HG03378 (cell line): ENCODE data around the gene PPM1A.

Experiments
- ATAC-seq: cut with Tn5 transposase; IDR thresholded peaks from one replicate; pipeline ENCODE4 v1.9.1; 2021; ENCODE audit warnings: mild to moderate bottlenecking, moderate library complexity; ENCODE audit not compliant: unreplicated experiment

The PPM1A gene

DNA sequence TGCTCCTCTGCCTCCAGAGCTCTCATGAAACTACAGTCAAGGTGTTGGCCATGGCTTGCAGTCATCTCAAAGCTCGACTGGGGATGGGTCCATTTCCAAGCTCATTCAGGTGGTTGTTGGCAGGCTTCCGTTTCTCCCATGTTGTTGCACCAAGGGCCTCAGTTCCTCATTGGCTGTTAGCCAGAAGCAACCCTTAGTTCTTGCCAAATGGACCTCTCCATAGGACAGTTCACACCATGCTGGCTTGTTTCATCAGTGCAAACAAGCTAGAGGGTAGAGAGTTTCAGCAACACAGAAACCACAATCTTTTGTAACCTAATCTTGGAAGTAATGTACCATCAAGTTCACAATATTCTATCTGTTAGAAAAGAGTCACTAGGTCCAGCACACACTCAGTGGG, 22.7 kb upstream of the PPM1A start:
- no peak for ATAC-seq

DNA sequence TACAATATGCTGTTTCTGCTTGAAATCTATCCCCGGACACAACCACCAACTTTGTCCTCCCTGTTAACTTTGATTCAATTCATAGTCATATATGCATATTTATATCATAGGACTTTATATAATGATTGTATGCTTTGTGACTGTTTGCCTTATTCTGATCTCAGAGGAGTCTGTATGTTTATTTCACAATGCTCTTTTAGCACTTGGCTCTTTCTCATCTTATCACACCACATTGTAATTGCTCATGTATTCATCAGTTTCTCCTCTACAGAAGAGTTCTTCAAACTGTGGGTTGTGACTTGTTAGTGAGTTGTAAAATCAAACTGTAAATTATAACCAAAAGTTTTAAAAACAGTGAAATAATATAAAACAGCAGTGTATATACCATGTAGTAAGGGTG, 21.7 kb upstream of the PPM1A start:
- ATAC-seq = no peak

DNA sequence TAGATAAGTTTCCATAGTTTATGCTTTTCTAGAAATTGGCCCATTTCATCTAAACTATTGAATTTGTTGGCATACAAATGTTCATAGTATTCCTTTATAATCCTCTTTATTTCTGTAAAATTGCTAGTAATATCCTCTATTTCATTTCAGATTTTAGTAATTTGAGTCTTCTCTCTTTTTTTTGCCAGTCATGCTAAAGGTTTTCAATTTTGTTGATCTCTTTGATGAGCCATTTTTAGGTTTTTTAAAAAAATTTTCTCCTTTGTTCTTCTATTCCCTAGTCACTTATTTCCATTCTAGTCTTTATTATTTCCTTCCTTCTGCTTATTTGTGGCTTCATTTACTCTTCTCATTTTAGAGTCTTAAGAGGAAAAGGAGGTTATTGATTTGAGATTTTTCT, 19.4 kb upstream of the PPM1A start:
- no peak for ATAC-seq

DNA sequence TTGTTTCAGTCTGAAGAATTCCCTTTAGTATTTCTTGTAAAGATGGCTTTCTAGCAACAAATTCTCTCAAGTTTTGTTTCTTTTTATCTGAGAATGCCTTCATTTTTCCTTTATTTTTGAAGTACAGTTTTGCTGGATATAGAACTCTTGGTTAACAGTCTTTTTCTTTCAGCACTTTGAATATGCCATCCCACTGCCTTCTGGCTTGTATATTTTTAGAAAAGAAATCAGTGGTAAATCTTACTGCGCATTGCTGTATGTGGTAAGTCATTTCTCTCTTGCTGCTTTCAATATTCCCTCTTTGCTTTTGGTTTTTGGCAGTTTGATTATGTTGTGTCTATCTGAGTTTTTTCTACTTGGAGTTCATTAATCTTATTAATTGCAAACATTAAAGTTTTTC, 16.8 kb upstream of the PPM1A start:
- no peak for ATAC-seq

DNA sequence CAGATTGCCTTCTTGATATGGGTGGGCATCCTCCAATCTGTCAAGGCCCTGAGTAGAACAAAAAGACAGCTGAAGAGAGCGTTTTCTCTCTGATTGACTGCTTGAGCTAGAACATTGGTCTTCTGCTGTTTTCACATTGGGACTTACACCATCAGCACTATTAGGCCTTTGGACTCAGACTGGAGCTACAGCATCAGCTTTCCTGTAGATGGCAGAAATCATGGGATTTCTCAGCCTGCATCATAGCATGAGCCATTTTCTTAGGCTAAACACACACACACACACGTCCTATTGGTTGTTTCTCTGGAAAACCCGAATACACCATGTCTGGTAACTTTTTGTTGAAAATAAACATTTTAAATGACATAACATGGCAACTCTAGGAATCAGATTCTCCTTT, 15.8 kb upstream of the PPM1A start:
- no peak for ATAC-seq

DNA sequence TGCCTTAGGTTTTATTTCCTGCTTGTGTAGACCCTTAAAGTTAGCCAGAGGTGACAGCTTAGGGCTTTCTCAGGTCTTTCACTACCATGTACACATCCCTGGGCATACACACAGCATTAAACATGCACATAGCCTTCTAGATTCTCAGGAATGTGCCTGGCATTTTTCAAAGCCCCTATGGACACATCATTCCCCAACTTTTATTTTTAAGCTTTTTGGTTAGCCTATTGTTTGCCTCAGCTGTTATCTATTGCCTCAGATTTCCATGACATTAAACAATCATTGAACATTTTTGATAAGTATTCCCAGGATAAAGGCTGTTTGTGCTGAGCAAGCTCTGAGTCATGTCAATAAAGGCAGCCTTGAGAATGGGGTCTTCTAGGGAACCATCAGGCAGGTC, 15.1 kb upstream of the PPM1A start:
- ATAC-seq = no peak

DNA sequence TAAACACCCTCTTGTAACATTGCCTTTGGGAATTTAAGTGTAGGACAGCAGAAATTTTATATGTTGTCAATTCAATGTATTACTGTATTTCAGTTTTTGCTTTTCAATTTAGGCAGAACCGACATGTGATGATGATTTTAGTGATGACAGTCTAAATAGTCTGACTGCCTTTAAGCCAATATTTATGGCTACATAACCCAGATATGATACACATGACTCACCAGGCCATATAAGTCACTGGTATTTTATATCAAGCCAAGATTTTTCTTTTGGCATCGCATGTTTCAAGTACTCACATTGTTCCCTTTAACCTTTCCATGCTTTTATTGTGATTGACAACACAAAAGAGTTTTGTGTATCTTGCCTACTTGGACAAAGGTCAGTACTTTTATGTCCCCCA, 13.6 kb upstream of the PPM1A start:
- ATAC-seq = no peak

DNA sequence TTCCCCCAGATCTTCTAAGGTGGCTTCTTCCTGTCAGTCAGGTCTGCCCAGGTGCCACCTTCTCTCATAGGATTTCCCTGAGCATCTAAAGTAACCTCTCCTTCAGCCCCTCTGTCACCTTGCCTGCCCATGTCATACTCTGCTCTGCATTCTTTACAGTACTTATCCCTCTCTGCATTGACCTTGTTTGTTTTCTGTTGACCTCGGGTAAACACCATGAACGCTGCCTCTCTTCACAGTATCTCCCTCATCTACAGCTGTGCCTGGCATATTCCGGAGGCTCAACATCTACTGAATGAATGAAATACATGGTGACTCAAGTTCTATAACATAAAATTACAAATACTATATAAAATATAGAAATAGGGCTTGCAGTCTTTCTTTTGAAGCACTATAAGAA, 10.1 kb upstream of the PPM1A start:
- no peak for ATAC-seq

DNA sequence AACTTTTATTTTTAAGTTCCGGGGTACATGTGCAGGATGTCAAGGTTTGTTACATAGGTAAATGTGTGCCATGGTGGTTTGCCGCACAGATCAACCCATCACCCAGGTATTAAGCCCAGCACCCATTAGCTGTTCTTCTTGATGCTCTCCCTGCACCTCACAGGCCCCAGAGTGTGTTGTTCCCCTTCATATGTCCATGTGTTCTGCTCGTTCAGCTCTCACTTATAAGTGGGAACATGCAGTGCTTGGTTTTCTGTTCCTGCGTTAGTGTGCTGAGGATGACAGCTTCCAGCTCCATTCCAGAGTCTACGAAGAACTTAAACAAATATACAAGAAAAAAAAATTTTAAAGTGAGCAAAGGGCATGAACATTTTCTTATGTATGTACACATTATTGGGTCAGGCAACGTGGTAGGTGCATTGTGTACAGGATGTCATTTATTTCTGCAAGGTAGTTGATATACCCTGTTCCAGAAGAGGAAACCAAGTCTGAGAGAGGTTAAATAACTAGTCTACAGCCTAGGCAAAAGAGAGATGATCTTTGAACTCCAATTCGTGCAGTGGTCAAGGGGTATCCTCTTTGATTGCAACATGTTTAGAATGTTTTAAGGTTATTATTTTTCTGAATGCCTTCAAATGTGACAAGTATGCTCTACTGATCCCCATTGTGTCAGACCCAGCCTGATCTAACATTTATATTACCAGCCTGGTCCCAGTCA, 8.7 kb upstream of the PPM1A start:
- no peak for ATAC-seq

DNA sequence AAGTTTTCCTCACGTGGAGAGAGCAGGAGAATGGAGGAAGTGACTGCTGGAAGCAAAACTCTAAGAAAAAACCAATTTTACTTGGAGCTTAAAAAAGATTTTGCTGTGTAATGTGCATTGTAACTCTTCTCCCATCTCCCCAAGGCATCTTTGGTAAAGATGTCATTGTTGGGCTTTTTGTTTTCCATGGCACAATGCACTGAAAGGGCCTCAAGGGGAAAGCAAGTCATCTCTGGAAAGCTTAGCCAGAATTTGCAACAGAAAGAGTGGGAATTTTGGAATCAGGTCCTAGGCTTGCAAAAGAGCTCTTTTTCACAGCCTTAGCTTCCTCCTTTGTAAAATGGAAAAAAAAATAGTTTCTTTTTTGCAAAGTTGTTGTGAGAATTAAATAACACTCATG, 7.9 kb upstream of the PPM1A start:
- ATAC-seq = no peak

DNA sequence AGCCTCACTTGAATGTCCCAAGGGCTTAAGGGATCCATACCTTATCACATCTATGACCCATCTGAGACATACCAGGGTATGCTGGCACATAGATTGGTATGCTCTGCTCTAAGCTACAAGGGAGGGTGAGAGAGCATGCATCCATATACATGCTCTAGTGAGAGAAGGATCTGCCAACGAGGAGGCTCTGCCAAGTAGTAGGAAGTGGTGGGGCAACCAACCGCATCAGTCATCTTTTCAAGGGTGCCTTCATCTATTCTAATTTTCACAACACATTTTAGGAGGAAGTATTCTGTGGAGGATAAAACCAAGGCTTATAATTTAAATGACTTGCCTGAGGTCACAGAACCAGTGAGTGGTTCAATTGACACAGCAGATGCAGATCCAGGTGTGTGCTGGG, 6.6 kb upstream of the PPM1A start:
- ATAC-seq = no peak

DNA sequence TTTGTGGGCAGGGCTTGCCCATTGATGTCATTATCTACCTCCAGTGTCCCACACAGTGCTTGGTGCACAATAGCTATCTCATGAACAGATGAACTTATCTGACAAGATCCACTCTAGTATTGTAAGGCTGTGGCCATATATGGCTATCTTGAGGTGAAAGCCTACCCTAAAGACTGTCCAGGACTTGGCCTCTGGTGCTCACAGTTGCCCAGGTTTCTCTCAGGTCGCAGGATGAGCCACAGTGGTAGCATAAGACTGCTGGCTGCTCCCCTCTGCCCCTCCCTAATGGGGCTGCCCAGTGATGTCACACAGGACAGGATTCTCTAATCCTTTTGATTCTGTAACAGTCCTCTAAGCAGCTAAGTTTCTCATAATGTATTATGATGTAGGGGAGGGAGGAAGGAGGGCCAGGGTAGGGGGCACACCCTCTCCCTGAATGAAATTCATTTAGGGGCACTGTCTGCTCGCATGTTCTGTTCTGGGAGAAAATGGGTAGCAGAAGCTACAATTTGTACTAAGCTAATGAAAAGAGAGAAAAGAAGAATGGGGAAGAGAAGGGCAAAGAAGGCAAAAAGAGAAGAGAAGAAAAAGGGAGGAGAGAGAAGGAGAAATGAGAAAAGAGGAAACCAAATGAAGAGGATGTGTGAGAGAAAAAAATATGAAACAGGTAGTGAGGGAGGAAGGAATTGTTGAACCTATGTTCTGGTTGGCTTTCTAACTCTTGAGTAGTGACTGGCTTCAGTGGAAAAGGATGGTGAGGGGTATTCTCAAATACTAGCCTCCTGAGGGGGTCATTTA, 3.4 kb upstream of the PPM1A start:
- no peak for ATAC-seq

DNA sequence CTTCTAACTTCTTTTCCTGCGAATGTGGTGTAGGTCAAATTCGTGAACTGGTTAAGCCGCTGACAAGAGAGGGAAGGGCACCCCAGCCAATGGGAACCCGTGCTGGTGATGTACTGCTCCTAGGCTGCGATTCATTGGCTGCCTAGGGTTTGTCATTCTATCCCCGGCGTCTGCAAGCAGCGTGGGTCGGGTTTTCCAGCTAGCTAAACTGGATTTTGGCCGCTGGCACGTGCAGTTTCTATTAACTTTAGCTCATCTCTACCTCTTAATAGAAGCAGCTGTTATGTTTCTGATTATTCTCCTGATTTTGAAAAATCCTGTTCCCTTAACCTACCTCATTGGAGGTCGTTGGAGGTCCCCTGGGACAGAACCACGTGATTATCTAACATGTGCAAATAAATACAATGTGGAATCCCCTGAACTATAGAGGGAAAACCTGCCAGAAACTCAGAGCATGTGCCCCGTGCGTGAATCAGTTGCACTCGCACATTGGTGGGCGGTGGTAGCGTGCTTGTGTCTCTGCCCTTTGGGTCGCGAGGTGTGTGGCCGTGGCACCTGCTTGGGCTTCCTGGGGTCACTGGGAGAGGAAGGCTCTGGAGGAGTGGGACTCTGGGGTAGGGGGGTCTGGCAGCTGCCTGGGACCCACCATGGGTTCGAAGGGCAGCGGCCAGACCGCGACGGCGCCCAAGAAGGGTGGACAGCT, 876 bp upstream of the PPM1A start:
- ATAC-seq = peak; percentile 76

DNA sequence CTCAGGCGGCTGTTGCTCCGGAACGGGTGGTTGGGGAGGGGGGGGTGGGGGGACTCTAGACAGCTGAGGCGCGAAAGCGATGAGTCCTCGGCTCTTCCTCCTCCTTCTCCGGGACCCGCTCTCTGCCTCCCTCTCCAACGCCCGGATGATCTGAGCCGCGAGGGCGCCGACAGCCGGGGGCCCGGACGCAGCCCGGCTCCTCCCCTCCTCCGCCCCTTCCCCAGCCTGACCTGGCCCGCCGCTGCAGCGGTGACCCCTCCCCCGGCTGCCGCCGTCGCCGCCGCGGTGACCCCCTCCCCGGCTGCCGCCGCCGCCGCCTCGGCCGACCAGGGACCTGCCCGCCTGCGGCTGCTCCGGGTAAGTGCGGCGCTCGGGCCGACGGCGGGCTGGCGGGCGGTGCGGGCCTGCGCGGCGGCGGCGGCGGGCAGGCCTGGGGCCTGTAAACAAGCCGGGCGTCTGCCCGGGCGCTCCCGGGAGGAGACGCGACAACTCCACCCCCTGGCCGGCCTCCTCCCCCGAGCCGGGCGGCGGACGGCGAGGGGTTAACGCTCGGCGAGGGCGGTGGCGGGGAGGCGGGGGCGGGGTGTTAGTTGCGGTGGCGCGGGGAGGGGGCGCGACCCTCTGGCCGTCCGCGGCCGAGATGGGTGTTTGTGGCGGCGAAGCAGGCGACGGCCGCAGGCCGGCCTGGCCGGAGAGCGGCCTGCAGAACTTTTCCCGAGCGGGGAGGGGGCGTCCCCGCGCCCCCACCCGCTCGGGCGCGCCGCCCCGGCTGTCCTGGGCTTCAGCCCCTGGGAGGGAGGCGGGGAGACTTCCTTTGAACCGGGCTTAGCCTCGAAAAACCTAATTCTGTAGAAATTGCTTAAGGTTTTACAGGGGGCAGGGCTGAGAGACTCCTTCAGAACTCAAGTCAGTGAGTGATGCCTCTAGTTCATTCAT, 568 bp downstream of the PPM1A start:
- ATAC-seq = no peak

DNA sequence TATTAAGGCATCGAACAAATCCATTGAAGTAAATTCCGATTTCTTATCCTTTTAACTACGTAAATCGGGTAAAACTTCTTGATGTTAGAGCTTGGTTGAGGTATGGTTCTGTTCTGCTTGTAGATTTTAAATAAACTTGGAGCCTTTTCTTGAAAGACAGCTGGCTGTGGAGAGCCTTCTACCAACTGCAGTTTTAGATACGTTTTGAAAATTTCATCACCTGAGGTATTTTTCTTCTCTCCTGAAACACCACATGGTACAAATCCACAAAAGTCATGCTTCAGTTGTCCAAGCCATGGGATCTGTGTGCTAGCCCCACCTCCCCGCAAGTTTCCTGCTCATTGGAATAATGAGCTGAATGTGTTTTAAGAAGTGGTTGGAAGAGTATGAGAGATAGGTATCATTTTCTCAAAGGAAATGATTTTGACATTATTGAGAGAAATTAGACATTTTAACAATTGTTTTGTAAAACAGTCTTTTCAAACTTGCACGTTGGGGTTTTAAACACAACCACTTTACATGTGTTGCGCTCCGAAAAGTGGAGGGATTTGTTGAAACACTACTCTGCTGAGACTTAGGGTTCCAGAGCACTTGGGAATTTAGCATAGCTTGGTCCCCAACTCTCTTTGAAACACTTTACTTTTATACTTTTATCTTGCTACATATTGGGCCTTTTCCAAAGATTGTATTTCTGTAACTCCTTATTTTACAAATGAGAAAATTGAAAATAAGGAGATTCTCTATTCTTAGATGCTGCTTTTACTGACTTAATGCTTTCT, 1.4 kb downstream of the PPM1A start:
- ATAC-seq = no peak

DNA sequence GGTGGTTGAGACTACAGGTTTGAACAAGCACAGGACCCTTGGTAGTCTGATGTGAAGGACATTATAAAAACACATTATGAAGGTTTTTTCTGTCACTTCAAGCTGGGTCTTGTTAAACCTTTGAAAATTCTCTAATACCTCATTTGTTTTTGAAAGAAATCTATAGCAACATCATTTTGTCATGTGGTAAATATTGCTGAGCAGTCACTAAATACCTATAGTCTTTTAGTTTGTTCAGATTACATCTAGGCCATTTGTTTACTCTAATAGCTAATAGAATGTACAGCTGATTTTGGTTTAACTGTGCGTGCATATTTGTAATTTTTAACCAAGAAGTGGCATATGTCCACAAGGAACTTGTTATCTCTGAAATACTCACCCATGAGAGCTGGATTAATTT, 2.9 kb downstream of the PPM1A start:
- ATAC-seq = no peak

DNA sequence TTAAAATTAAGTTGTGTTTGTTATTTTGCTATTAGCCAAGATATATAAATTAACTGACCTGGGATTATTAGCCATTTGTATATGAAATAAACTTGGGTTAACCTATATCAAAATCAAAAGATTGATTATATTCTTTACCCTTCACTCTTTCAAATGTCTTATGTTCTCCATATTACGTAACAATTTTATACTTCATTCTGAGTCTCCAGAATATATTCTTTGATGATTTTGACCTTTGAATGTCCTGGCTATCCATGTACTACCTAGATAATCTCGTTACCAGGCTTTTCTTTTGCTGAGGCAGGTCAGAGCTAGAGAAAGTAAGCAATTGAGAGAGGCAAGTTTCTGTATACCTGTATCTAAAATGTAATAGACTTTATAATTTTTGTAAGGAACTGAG, 3.6 kb downstream of the PPM1A start:
- ATAC-seq = no peak

DNA sequence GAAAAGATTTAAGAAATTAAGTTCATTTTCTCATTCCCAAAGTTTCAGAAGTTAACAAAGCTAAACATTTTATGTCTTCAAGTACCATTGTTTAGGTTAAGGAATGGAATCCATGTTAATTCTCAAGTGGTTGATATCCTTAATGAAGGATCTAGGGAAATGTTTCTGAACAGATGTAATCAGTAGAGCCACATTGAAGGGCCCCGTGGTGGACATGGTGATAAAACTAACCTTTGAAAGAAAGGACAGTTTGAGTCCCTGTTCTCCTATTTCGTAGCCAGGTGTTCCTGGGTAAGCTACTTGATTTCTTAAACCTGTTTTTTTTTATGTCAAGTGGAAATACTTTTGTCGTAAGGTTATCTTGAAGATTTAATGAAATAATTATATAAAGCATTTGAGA, 4.6 kb downstream of the PPM1A start:
- ATAC-seq = no peak

DNA sequence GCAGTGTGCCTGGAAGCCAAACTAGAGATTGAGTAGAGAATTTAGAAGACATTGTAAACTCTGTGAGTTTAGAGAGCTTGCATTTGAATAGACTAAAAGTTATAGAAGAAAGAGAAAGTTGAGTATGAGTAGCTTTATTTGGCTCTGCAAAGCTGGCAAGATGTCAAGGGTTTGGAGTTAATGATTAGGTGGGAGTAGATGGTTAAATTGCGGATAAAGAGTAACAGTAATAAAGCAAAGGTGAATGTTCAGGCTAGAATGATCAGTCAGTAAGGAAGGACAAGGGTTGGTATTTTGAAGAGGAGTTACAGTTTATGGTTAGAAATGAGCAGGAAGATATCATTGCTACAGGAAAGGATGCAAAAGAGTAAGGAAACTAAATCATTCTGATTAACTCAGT, 5.2 kb downstream of the PPM1A start:
- no peak for ATAC-seq

DNA sequence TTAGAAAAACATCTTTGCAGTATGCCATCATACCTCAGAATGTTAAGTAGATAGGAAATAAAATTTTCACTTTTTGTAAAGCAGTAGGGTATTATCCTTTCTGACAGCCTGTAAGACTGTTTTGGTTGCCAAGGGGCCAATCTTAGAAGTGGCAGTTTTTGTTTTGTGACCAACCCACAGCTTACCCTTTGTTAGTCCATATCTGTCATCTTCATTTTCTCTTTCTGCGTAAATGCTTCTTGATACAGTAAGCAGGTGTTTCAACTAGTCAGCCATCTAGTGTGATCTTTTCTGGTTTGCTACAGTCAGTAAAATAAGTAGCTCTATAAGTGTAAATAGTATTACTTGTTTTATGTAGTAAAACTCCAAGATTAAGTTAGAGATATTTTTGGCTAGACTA, 8.8 kb downstream of the PPM1A start:
- no peak for ATAC-seq
